D721Med (cell line): ENCODE measurements around the gene TMEM174.

Source experiments
- DNase-seq: peaks from one replicate; pipeline ENCODE4 v3.0.0; 2011; ENCODE audit warnings: low spot score; ENCODE audit not compliant: insufficient read length
- FAIRE-seq: peaks from 2 replicates; lab custom pipeline; 2011; peaks lifted over from hg19 to GRCh38; lab: Jason Lieb, UNC
- CTCF ChIP-seq: IDR thresholded peaks from 2 replicates; pipeline ENCODE4 v1.5.1; 2012; ENCODE audit warnings: mild to moderate bottlenecking, control low read depth; ENCODE audit not compliant: insufficient read depth; ENCODE audit errors: missing control alignments

Gene TMEM174

GRCh38 chr5:73193592-73193991, 20.6 kb downstream of the TMEM174 start:
- no peak for TF ChIP-seq CTCF
- DNase-seq, result no peak
- no peak for FAIRE-seq

GRCh38 chr5:73196201-73196600, 23.2 kb downstream of the TMEM174 start:
- FAIRE-seq, result no peak
- DNase-seq, result no peak

GRCh38 chr5:73197637-73198257, 24.8 kb downstream of the TMEM174 start:
- TF ChIP-seq CTCF, result no peak

More at GRCh38 chr5:73196201-73196600, 23.2 kb downstream of the TMEM174 start:
- no peak for TF ChIP-seq CTCF

GRCh38 chr5:73198833-73199592, 26.0 kb downstream of the TMEM174 start:
- no peak for TF ChIP-seq CTCF
- FAIRE-seq (no peak), DNase-seq (no peak)

More at GRCh38 chr5:73197637-73198257, 24.8 kb downstream of the TMEM174 start:
- DNase-seq (no peak), FAIRE-seq (no peak)

GRCh38 chr5:73199671-73200070, 26.7 kb downstream of the TMEM174 start:
- no peak for TF ChIP-seq CTCF
- no peak for FAIRE-seq
- DNase-seq, result no peak

GRCh38 chr5:73201547-73202513, 28.8 kb downstream of the TMEM174 start:
- peak; percentile 57 for DNase-seq
- no peak for FAIRE-seq
- peak; percentile 75 for TF ChIP-seq CTCF
